Measurements from ENCODE around the gene PABPN1L. TPM values are rescaled to one million over a fixed set of nuclear protein-coding genes. Genes with fewer than 3 reads are reported as not detected.

PABPN1L gene
- total and polyA plus RNA-seq, 7 donors = 0.15 TPM; not detected in 6

DNA sequence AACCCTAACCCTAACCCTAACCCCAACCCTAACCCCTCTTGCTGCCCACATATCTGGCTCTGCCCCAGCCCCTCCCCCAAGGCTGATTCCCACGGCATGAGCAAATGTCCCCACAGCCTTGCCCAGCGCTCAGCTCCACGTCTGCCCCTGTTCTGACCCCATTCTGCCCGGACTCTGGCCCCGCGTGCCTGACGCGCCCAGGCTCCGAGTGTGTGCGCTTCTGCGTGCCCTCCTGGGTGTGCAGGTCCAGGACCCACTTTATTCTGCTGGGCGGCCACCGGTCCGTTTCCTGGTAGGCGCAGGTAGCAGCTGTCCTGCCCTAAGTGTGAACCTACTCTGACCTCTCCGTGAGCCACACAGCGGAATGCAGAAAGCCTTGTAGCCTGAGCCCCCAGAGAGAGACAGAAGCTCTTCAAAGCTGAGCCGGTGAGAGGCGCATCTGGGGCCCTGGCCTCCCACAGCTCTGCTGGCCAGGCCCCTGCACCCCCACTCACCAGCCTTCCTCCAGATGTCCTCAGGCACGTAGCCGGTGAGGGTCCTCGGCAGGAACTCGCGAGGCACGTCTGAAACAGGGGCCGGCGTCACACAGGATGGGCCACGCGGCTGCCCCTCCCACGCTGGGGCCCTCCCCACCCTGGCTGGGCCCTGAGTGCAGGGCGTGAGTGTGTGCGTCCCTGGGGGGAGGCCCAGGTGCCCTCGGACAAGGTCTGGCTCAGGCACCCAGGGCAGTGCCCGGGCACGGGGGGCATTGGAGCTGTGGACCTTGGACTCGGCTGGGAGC is 14.0 kb upstream of the PABPN1L start:
- no peaks in the 10 kb centered on the region for H3K9me3 ChIP-seq
- H3K36me3 ChIP-seq = no peaks in the 10 kb centered on the region
- DNase-seq = no peak
- intact Hi-C loops (cut with DNase I) = no loop called here
- peaks cover 4 to 40% (median 25%) of the 10 kb centered on the region in 3 donors for H3K27me3 ChIP-seq
- no peak overlapping the region for H3K4me3 ChIP-seq
- 21 to 71% methylated on average over 36 of the region's 36 CpGs for WGBS, 2 donors
- TF ChIP-seq POLR2A (IDR thresholded peaks at IDR 0.05) (no peak), EP300 (IDR thresholded peaks at IDR 0.05) (no peak), CTCF (IDR thresholded peaks at IDR 0.05) (no peak), POLR2AphosphoS5 (IDR thresholded peaks at IDR 0.05) (no peak)
- H3K4me1 ChIP-seq = peaks cover 0 to 9% (median 0%) of the 10 kb centered on the region in 4 donors
- no peak overlapping the region for H3K27ac ChIP-seq

GRCh38 chr16:88879788-88880055 is 13.3 kb upstream of the PABPN1L start:
- H3K4me3 ChIP-seq = no peak overlapping the region
- no peaks in the 10 kb centered on the region for H3K36me3 ChIP-seq
- no peaks in the 10 kb centered on the region for H3K9me3 ChIP-seq
- H3K27ac ChIP-seq = no peak overlapping the region
- peaks cover 0 to 9% (median 0%) of the 10 kb centered on the region in 4 donors for H3K4me1 ChIP-seq
- WGBS, 2 donors = 53 to 79% methylated on average over 11 of the region's 11 CpGs
- intact Hi-C loops (cut with DNase I) = no loop called here
- DNase-seq = no peak
- TF ChIP-seq POLR2AphosphoS5 (IDR thresholded peaks at IDR 0.05) (no peak), POLR2A (IDR thresholded peaks at IDR 0.05) (no peak), CTCF (IDR thresholded peaks at IDR 0.05) (no peak), EP300 (IDR thresholded peaks at IDR 0.05) (no peak)
- peaks cover 4 to 40% (median 25%) of the 10 kb centered on the region in 3 donors for H3K27me3 ChIP-seq

DNA sequence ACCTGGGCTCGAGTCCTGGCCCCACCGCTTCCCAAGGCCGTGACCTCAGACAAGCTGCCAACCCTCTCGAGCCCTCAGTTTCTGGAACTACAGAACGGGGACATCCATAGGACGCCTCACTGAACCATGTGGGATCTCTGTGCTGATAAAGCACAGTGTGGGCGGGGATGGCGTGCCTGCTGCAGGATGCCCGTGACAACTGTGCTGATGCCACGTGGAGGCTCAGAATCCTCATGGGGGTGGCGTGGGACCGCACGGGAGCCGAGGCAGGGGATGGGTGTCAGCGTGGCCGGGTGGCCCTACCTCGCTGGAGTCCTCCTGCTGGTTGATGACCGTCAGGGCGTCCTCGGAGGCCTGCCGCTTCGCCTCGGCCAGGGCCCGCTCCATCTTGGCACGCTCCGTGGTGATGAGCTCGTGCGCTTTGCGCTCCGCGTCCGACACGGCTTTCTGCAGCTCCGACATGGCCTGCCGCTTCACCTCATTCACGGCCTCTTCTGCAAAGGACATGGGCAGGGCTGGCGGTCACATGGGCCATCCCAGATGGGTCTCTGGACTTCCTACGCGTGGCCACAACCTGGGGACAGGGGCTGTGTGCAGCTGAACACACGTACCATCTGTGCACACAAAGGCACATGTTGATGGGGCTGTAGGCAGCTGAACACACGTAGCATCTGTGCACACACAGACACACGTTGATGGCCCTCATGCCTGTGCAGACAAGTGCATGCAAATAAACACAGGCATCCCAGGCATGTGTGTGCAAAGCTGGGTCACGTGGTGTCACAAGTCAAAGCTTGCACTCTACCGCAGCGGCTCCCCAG is 12.7 kb upstream of the PABPN1L start:
- Histone ChIP-seq H3K27me3 (peaks cover 4 to 40% (median 25%) of the 10 kb centered on the region in 3 donors), H3K9me3 (no peaks in the 10 kb centered on the region), H3K4me3 (no peak overlapping the region), H3K36me3 (no peaks in the 10 kb centered on the region), H3K27ac (no peak overlapping the region), H3K4me1 (peaks cover 0 to 9% (median 0%) of the 10 kb centered on the region in 4 donors)
- TF ChIP-seq CTCF (IDR thresholded peaks at IDR 0.05) = no peak
- TF ChIP-seq POLR2AphosphoS5 (IDR thresholded peaks at IDR 0.05) = no peak
- no peak for TF ChIP-seq POLR2A (IDR thresholded peaks at IDR 0.05)
- no peak for TF ChIP-seq EP300 (IDR thresholded peaks at IDR 0.05)
- DNase-seq = no peak
- 84 to 91% methylated on average over 45 of the region's 45 CpGs for WGBS, 2 donors
- intact Hi-C loops (cut with DNase I) = no loop called here

GRCh38 chr16:88878356-88878755 is 11.9 kb upstream of the PABPN1L start:
- H3K27me3 ChIP-seq = peaks cover 4 to 34% (median 25%) of the 10 kb centered on the region in 3 donors
- no peak overlapping the region for H3K4me3 ChIP-seq
- TF ChIP-seq CTCF (IDR thresholded peaks at IDR 0.05) (no peak), EP300 (IDR thresholded peaks at IDR 0.05) (no peak), POLR2A (IDR thresholded peaks at IDR 0.05) (no peak), POLR2AphosphoS5 (IDR thresholded peaks at IDR 0.05) (no peak)
- peaks cover 0 to 9% (median 0%) of the 10 kb centered on the region in 4 donors for H3K4me1 ChIP-seq
- H3K9me3 ChIP-seq = no peaks in the 10 kb centered on the region
- H3K36me3 ChIP-seq = no peaks in the 10 kb centered on the region
- intact Hi-C loops (cut with DNase I) = no loop called here
- DNase-seq = no peak
- no peak overlapping the region for H3K27ac ChIP-seq
- 92 to 94% methylated on average over 20 of the region's 20 CpGs for WGBS, 2 donors

All from sigmoid colon (tissue), 7 donors.